Kidney (tissue), 14 donors: Measurements from ENCODE around the gene SNX19. TPM values are rescaled to one million over a fixed set of nuclear protein-coding genes. Genes with fewer than 3 reads are reported as not detected.

ENCODE experiments used
- DNase-seq, 5 donors: peaks; one replicate each; pipeline ENCODE4 v3.0.0-alpha.2; 2013 to 2020
- FAIRE-seq: peaks from 2 replicates; lab custom pipeline; 2012; peaks lifted over from hg19 to GRCh38; lab: Jason Lieb, UNC
- H3K27ac ChIP-seq, 2 donors: one replicate each; pipeline ENCODE4 v1.7.0; 2013; ENCODE audit warnings: low read depth in 2 of 2, low read length in 2 of 2, inconsistent platforms in 1 of 2
- H3K27me3 ChIP-seq: one replicate; pipeline ENCODE4 v1.7.1; 2013; ENCODE audit warnings: low read length, inconsistent platforms; ENCODE audit not compliant: control insufficient read depth, insufficient read depth
- H3K36me3 ChIP-seq, 3 donors: one replicate each; pipeline versions ENCODE4 v1.7.0 to v1.7.1; 2013; ENCODE audit warnings: low read length in 3 of 3, control low read depth in 1 of 3, inconsistent platforms in 1 of 3; ENCODE audit not compliant: insufficient read depth in 3 of 3, control insufficient read depth in 2 of 3
- H3K4me1 ChIP-seq, 3 donors: one replicate each; pipeline versions ENCODE4 v1.7.0 to v1.7.1; 2013; ENCODE audit warnings: low read length in 3 of 3, inconsistent platforms in 1 of 3, low read depth in 1 of 3; ENCODE audit not compliant: control insufficient read depth in 2 of 3, insufficient read depth in 2 of 3
- H3K4me3 ChIP-seq, 3 donors: one replicate each; pipeline versions ENCODE4 v1.7.0 to v1.8.1; 2013; ENCODE audit warnings: low read length in 3 of 3, control low read depth in 1 of 3, inconsistent platforms in 1 of 3
- H3K9ac ChIP-seq, 3 donors: one replicate each; pipeline versions ENCODE4 v1.7.0 to v1.7.1; 2013; ENCODE audit warnings: low read length in 3 of 3, control low read depth in 1 of 3, inconsistent platforms in 1 of 3
- H3K9me3 ChIP-seq, 3 donors: one replicate each; pipeline versions ENCODE4 v1.7.0 to v1.7.1; 2013; ENCODE audit warnings: low read length in 3 of 3, control low read depth in 1 of 3, inconsistent platforms in 1 of 3; ENCODE audit not compliant: control insufficient read depth in 2 of 3, insufficient read depth in 1 of 3
- intact Hi-C: fragments of 100-400 bp; cut with DNase I; formaldehyde crosslinking; loops from one replicate; pipeline ENCODE4 v1.11.1; 2022
- polyA plus RNA-seq: library from polyadenylated mRNA; stranded (reverse); fragments of 350-450 nt; fragmentation: Illumina TruSeq; extraction: RNeasy Lipid Tissue Mini Kit (QIAGEN cat#74804); gene quantifications from one replicate; pipeline ENCODE4 v1.2.3, GENCODE V29; 2014; ENCODE audit warnings: low read depth, low replicate concordance; ENCODE audit not compliant: insufficient read depth
- total RNA-seq: library from RNA; stranded (reverse); fragmentation: NEBNext Ultra II Directional; extraction: Animal tissue kit (Norgen Biotek cat#: 25700); gene quantifications from one replicate; pipeline ENCODE4 v1.2.1, GENCODE V29; 2021
- TF ChIP-seq, protein P1 (sequence below): IDR thresholded peaks from 3 replicates; pipeline ENCODE4 v1.5.1; 2012; ENCODE audit warnings: mild to moderate bottlenecking, moderate library complexity, borderline replicate concordance; ENCODE audit not compliant: insufficient read depth; ENCODE audit errors: extremely low read depth
- donor health status: control.
- donor health status: control.
- donor health status: control.
- donor health status: control.
- donor health status: control.
- donor health status: DM: yes; HTN: yes; CAD: no.
- donor health status: Normal renal cell carcinoma (clear cell type).

Gene SNX19
- total and polyA plus RNA-seq, 2 donors from 2014 or later, result 16.9 to 67.5 TPM

DNA sequence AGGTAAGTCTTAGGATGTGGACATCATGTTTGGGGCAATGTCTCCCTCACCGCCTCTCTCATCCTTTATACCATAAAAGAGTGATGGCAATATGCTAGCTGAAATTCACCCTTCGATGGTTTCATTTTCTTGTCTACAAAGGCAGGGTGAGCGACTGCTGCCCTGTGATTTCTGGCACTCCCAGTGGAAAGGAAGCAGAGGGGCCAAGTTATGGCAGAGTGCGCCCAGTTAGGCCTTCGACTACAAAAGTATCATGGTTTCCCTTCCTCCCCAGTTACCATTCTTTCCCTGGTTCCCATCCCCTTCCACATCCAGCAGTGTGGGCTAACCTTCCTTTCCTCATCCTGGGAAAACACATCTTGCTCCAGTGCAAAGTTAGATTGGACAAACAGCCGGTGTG, 43.8 kb downstream of the SNX19 start:
- intact Hi-C loops, result no loop called here
- no peak overlapping the region for H3K27ac ChIP-seq
- H3K4me1 ChIP-seq, result no peaks in the 10 kb centered on the region
- H3K9me3 ChIP-seq, result no peaks in the 10 kb centered on the region
- H3K36me3 ChIP-seq, result peaks cover 0 to 15% (median 12%) of the 10 kb centered on the region in 3 donors
- FAIRE-seq (no peak), DNase-seq (no peak)
- no peaks in the 10 kb centered on the region for H3K27me3 ChIP-seq
- no peak overlapping the region for H3K4me3 ChIP-seq
- TF ChIP-seq, protein P1, sequence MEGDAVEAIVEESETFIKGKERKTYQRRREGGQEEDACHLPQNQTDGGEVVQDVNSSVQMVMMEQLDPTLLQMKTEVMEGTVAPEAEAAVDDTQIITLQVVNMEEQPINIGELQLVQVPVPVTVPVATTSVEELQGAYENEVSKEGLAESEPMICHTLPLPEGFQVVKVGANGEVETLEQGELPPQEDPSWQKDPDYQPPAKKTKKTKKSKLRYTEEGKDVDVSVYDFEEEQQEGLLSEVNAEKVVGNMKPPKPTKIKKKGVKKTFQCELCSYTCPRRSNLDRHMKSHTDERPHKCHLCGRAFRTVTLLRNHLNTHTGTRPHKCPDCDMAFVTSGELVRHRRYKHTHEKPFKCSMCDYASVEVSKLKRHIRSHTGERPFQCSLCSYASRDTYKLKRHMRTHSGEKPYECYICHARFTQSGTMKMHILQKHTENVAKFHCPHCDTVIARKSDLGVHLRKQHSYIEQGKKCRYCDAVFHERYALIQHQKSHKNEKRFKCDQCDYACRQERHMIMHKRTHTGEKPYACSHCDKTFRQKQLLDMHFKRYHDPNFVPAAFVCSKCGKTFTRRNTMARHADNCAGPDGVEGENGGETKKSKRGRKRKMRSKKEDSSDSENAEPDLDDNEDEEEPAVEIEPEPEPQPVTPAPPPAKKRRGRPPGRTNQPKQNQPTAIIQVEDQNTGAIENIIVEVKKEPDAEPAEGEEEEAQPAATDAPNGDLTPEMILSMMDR, result no peak
- H3K9ac ChIP-seq, result no peak overlapping the region

DNA sequence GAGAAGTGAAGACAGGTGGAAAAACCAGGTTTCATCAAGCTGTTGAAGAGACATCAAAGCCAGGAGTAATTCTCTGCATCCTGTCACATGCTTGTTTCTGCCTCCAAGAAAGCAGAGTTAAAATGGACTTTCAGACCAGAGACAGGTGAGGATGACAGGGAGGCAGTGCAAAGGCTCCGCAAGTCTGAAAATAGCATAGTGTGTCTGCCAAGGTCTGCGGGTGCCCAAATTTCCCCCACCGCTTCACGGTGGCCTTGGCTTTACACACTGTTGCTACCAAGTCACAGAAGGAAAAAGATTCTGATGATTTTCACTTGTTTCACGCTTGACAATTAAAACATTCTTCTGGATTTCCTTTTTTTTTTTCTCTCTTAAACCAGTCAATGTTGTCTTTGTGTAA, 44.2 kb downstream of the SNX19 start:
- H3K4me3 ChIP-seq, result no peak overlapping the region
- TF ChIP-seq, protein P1, result no peak
- H3K4me1 ChIP-seq, result no peaks in the 10 kb centered on the region
- H3K36me3 ChIP-seq, result peaks cover 0 to 12% (median 8%) of the 10 kb centered on the region in 3 donors
- no peak overlapping the region for H3K27ac ChIP-seq
- intact Hi-C loops, result no loop called here
- no peak for FAIRE-seq
- H3K9ac ChIP-seq, result no peak overlapping the region
- H3K9me3 ChIP-seq, result no peaks in the 10 kb centered on the region
- no peaks in the 10 kb centered on the region for H3K27me3 ChIP-seq
- DNase-seq, result no peak

DNA sequence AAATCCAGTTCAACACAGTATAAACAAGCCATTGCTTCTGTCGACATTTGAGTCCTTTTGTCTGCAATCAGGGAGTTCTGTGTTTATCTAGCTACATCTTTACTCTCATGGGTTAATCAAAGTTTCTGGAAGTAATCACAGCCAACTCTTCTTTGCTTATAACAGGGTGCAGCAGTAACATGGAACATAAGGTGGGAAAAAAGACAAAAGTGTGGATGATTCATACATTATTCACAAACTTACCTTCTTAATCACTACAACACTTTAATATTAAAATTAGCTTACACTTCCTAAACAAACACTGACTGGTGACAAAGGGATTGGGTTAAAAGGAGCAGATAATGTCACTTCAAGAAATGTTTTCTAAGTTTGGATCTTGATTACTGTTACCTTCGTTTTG, 44.7 kb downstream of the SNX19 start:
- no peak overlapping the region for H3K4me3 ChIP-seq
- H3K36me3 ChIP-seq, result peaks cover 0 to 7% (median 3%) of the 10 kb centered on the region in 3 donors
- no peak overlapping the region for H3K27ac ChIP-seq
- DNase-seq (no peak), FAIRE-seq (no peak)
- intact Hi-C loops, result no loop called here
- no peaks in the 10 kb centered on the region for H3K4me1 ChIP-seq
- no peaks in the 10 kb centered on the region for H3K27me3 ChIP-seq
- H3K9me3 ChIP-seq, result no peaks in the 10 kb centered on the region
- TF ChIP-seq, protein P1, result no peak
- H3K9ac ChIP-seq, result no peak overlapping the region

DNA sequence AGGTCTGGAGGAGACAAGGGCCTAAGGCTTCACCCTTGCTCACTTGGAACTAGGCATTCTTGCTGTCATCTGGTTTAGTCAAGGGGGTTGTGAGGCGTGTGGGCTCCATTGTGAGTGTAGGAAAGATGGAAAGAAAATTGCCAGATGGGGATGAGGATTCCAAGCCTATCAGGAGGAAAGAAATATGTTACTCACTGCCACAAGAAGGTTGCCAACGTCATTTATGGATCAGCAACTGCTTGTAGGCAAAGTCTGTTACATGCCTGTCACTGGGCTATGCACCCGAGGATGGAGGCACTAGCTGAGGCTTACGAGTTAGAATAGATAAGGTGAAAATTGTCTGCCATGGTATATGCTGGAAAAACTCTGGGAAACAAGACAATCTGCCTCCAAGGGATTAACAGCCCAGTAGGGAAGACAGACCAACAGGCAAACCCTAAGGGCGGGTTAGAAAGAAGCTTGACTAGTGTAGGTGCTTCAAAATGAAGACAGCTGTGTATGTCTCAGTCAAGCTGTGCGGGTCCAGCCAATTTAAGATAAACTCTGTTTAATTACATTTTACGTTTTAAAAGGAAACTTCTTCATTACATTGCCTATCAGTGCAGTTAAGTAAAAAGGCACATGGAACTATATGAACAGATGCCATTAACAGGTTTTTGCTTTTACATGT, 47.4 kb downstream of the SNX19 start:
- Histone ChIP-seq H3K27ac (no peak overlapping the region), H3K4me1 (no peaks in the 10 kb centered on the region), H3K27me3 (no peaks in the 10 kb centered on the region), H3K36me3 (peaks cover 0 to 4% (median 0%) of the 10 kb centered on the region in 3 donors), H3K9me3 (no peaks in the 10 kb centered on the region), H3K9ac (no peak overlapping the region), H3K4me3 (no peak overlapping the region)
- TF ChIP-seq, protein P1, result no peak
- intact Hi-C loops, result no loop called here
- DNase-seq (no peak), FAIRE-seq (no peak)
